ENCODE measurements around the gene SMIM34.
"Not testable (repeated sequence)": the region's sequence is repeated elsewhere in the genome, so short reads cannot be mapped to it uniquely, and the experiment has no call there.

The SMIM34 gene

GRCh38 chr21:34417448-34418077 lies 6.2 kb downstream of the SMIM34 start:
- not testable (repeated sequence) for H3K27ac ChIP-seq (ENCODE audit: low read depth, low read length); H2AFZ ChIP-seq (ENCODE audit: low read length, unreplicated experiment); H3K36me3 ChIP-seq (ENCODE audit: insufficient read depth, low read length); H3K4me1 ChIP-seq (ENCODE audit: control insufficient read depth, insufficient read depth, low read length, unreplicated experiment); H3K27me3 ChIP-seq (ENCODE audit: insufficient read depth, low read length); H3K4me3 ChIP-seq (ENCODE audit: low read depth, low read length); H3K79me2 ChIP-seq (ENCODE audit: control insufficient read depth, insufficient read depth, low read length, unreplicated experiment)

GRCh38 chr21:34407294-34407693 lies 16.5 kb downstream of the SMIM34 start:
- not testable (repeated sequence) for H3K79me2 ChIP-seq (ENCODE audit: control insufficient read depth, insufficient read depth, low read length, unreplicated experiment); H2AFZ ChIP-seq (ENCODE audit: low read length, unreplicated experiment); H3K27ac ChIP-seq (ENCODE audit: low read depth, low read length); H3K36me3 ChIP-seq (ENCODE audit: insufficient read depth, low read length); H3K4me1 ChIP-seq (ENCODE audit: control insufficient read depth, insufficient read depth, low read length, unreplicated experiment); H3K27me3 ChIP-seq (ENCODE audit: insufficient read depth, low read length); H3K4me3 ChIP-seq (ENCODE audit: low read depth, low read length)

DNA sequence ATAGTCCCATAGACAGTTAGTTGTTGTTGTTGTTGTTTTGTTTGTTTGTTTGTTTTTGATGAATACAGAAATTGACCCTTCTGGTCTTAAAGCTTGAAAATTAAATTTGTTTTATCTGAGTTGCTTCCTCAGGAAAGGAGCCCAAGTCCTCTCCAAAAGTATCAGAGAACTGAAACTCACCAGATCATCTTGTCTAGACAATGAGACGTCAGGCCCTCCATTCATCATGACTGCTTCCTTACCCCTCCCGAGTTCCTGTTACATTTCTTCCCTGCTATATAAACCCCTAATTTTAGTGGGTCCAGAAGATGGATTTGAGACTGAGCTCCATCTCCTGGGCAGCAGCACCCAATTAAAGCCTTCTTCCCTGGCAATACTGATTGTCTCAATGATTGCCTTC lies 17.1 kb downstream of the SMIM34 start:
- not testable (repeated sequence) for H3K4me1 ChIP-seq (ENCODE audit: control insufficient read depth, insufficient read depth, low read length, unreplicated experiment); H3K27me3 ChIP-seq (ENCODE audit: insufficient read depth, low read length); H2AFZ ChIP-seq (ENCODE audit: low read length, unreplicated experiment); H3K36me3 ChIP-seq (ENCODE audit: insufficient read depth, low read length); H3K4me3 ChIP-seq (ENCODE audit: low read depth, low read length); H3K79me2 ChIP-seq (ENCODE audit: control insufficient read depth, insufficient read depth, low read length, unreplicated experiment); H3K27ac ChIP-seq (ENCODE audit: low read depth, low read length)

DNA sequence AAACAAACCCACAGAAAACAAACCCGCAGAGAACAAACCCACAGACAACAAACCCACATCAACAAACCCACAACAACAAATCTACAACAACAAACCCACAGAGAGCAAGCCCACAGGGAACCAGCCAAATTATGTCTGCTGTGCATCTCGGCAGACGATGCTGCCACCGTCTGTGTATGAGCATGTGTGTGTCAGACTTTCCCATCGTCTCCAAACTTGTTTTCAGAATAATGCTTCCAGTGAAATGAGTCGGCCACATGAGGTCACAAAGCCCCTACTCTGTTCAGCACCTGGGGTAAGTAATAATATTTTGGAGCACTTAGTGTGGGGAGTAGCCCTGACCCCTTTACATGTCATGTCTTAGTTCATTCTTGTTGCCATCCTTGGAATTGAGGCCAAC lies 17.6 kb downstream of the SMIM34 start:
- not testable (repeated sequence) for H3K79me2 ChIP-seq (ENCODE audit: control insufficient read depth, insufficient read depth, low read length, unreplicated experiment); H3K4me3 ChIP-seq (ENCODE audit: low read depth, low read length); H3K4me1 ChIP-seq (ENCODE audit: control insufficient read depth, insufficient read depth, low read length, unreplicated experiment); H2AFZ ChIP-seq (ENCODE audit: low read length, unreplicated experiment); H3K36me3 ChIP-seq (ENCODE audit: insufficient read depth, low read length); H3K27ac ChIP-seq (ENCODE audit: low read depth, low read length); H3K27me3 ChIP-seq (ENCODE audit: insufficient read depth, low read length)

- H3K27me3 ChIP-seq (ENCODE audit: insufficient read depth, low read length); H3K4me3 ChIP-seq (ENCODE audit: low read depth, low read length); H3K4me1 ChIP-seq (ENCODE audit: control insufficient read depth, insufficient read depth, low read length, unreplicated experiment); H3K79me2 ChIP-seq (ENCODE audit: control insufficient read depth, insufficient read depth, low read length, unreplicated experiment); H3K27ac ChIP-seq (ENCODE audit: low read depth, low read length); H3K36me3 ChIP-seq (ENCODE audit: insufficient read depth, low read length); H2AFZ ChIP-seq (ENCODE audit: low read length, unreplicated experiment): not testable (repeated sequence)
These were observed 18.1 kb downstream of the SMIM34 start for GRCh38 chr21:34405686-34406085.

- H3K27ac ChIP-seq (ENCODE audit: low read depth, low read length); H3K79me2 ChIP-seq (ENCODE audit: control insufficient read depth, insufficient read depth, low read length, unreplicated experiment); H3K36me3 ChIP-seq (ENCODE audit: insufficient read depth, low read length); H3K27me3 ChIP-seq (ENCODE audit: insufficient read depth, low read length); H2AFZ ChIP-seq (ENCODE audit: low read length, unreplicated experiment); H3K4me3 ChIP-seq (ENCODE audit: low read depth, low read length); H3K4me1 ChIP-seq (ENCODE audit: control insufficient read depth, insufficient read depth, low read length, unreplicated experiment): not testable (repeated sequence)
These were observed 19.0 kb downstream of the SMIM34 start for GRCh38 chr21:34404742-34405141.

- not testable (repeated sequence) for H3K4me1 ChIP-seq (ENCODE audit: control insufficient read depth, insufficient read depth, low read length, unreplicated experiment); H3K79me2 ChIP-seq (ENCODE audit: control insufficient read depth, insufficient read depth, low read length, unreplicated experiment); H3K36me3 ChIP-seq (ENCODE audit: insufficient read depth, low read length); H2AFZ ChIP-seq (ENCODE audit: low read length, unreplicated experiment); H3K27me3 ChIP-seq (ENCODE audit: insufficient read depth, low read length); H3K27ac ChIP-seq (ENCODE audit: low read depth, low read length); H3K4me3 ChIP-seq (ENCODE audit: low read depth, low read length)
These were observed 23.2 kb downstream of the SMIM34 start for GRCh38 chr21:34400522-34400921.

GRCh38 chr21:34383724-34384415 lies 39.9 kb downstream of the SMIM34 start:
- not testable (repeated sequence) for H3K4me1 ChIP-seq (ENCODE audit: control insufficient read depth, insufficient read depth, low read length, unreplicated experiment); H3K4me3 ChIP-seq (ENCODE audit: low read depth, low read length); H2AFZ ChIP-seq (ENCODE audit: low read length, unreplicated experiment); H3K79me2 ChIP-seq (ENCODE audit: control insufficient read depth, insufficient read depth, low read length, unreplicated experiment); H3K27ac ChIP-seq (ENCODE audit: low read depth, low read length); H3K36me3 ChIP-seq (ENCODE audit: insufficient read depth, low read length); H3K27me3 ChIP-seq (ENCODE audit: insufficient read depth, low read length)

- H3K36me3 ChIP-seq (ENCODE audit: insufficient read depth, low read length); H3K79me2 ChIP-seq (ENCODE audit: control insufficient read depth, insufficient read depth, low read length, unreplicated experiment); H3K4me1 ChIP-seq (ENCODE audit: control insufficient read depth, insufficient read depth, low read length, unreplicated experiment); H3K27ac ChIP-seq (ENCODE audit: low read depth, low read length); H2AFZ ChIP-seq (ENCODE audit: low read length, unreplicated experiment); H3K27me3 ChIP-seq (ENCODE audit: insufficient read depth, low read length); H3K4me3 ChIP-seq (ENCODE audit: low read depth, low read length): not testable (repeated sequence)
These were observed 40.6 kb downstream of the SMIM34 start for GRCh38 chr21:34383138-34383537.

DNA sequence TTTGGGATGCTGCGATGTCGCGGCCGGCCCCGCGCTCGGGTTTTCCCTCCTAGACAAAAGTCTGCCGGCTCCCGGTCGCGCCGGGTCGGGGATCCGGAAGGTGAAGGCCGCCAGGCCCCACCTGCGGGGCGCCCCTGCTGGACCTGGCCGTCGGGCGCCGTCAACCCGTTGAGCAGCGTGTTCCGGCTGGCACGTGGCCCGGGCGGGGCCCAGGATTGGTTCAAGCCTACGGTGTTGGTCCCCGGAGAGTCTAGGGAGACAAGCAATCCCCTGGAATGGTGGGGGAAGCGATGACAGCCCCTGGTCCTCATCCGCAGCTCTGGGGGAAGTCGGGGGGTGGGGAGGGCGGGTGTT lies 48.2 kb downstream of the SMIM34 start:
- not testable (repeated sequence) for H3K4me3 ChIP-seq (ENCODE audit: low read depth, low read length); H3K36me3 ChIP-seq (ENCODE audit: insufficient read depth, low read length); H3K4me1 ChIP-seq (ENCODE audit: control insufficient read depth, insufficient read depth, low read length, unreplicated experiment); H3K27me3 ChIP-seq (ENCODE audit: insufficient read depth, low read length); H3K79me2 ChIP-seq (ENCODE audit: control insufficient read depth, insufficient read depth, low read length, unreplicated experiment); H2AFZ ChIP-seq (ENCODE audit: low read length, unreplicated experiment); H3K27ac ChIP-seq (ENCODE audit: low read depth, low read length)

GRCh38 chr21:34374940-34375618 lies 48.7 kb downstream of the SMIM34 start, which contains the start of gene SMIM11:
Gene SMIM11 (plus strand): TSS chr21:34375507. CDS start chr21:34379505, 3,998 bp downstream.
- not testable (repeated sequence) for H3K36me3 ChIP-seq (ENCODE audit: insufficient read depth, low read length); H3K27ac ChIP-seq (ENCODE audit: low read depth, low read length); H3K79me2 ChIP-seq (ENCODE audit: control insufficient read depth, insufficient read depth, low read length, unreplicated experiment); H3K4me1 ChIP-seq (ENCODE audit: control insufficient read depth, insufficient read depth, low read length, unreplicated experiment); H3K4me3 ChIP-seq (ENCODE audit: low read depth, low read length); H2AFZ ChIP-seq (ENCODE audit: low read length, unreplicated experiment); H3K27me3 ChIP-seq (ENCODE audit: insufficient read depth, low read length)

Data from ACC112 (cell line).